Adrenal gland (tissue), 5 donors: ENCODE results near the gene FAM20C.

Experiments used
- POLR2A ChIP-seq, 2 donors: fragments of 450-650 bp; IDR thresholded peaks; one replicate each; pipeline ENCODE4 v1.6.1; 2017; ENCODE audit warnings: antibody characterized with exemption in 2 of 2, mild to moderate bottlenecking in 2 of 2, moderate library complexity in 1 of 2
- TF ChIP-seq, protein P1 (sequence below), 6 experiments: fragments of 450-650 bp in 4 of 6; fragments of 200-600 bp in 2 of 6; sonication (generic) in 1 of 6; IDR thresholded peaks; 1 replicate in 5 of 6; 2 replicates in 1 of 6; pipeline versions ENCODE4 v1.5.1 to v1.8.0; 2016 to 2021; ENCODE audit warnings: antibody characterized with exemption in 6 of 6, mild to moderate bottlenecking in 2 of 6, moderate library complexity in 1 of 6
- donor health status: DM: no; HTN: no; CAD: no.

DNA sequence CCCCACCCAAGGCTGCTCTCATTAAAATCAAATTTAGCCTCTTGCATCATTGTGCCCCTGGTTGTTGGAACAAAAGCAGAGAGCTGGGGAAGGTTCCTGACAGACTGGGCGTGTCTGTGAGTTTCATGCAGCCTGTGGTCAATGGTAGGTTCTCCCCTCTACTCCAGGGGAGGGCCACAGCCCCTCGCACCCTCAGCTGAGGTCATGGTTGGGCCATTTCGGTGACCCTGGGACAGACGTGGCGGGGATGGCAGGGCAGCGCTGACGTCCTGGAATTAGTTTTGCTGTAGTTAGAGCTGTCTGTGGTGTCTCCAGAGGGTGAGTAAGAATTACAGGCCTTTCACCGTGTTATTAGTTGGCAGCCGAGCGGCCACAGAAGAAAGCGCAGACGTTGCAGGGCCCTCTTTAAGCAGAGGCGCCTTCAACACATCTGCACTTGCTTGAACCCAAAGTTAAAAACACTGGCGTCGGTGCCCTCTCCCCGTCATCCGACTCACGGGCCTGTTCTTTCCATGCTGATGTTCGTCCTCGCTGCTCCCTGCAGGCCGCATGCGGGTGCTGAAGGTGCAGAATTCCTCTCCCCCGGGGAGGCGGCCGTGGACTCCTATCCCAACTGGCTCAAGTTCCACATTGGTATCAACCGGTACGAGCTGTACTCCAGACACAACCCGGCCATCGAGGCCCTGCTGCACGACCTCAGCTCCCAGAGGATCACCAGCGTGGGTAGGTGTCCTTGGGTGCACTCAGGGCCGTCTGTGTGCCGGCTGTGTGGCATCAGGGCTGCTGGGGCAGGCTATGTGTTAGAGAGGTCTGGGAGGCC is 2.8 kb downstream of the FAM20C start:
- TF ChIP-seq POLR2A (IDR thresholded peaks at IDR 0.05), result no peak
- TF ChIP-seq, protein P1, sequence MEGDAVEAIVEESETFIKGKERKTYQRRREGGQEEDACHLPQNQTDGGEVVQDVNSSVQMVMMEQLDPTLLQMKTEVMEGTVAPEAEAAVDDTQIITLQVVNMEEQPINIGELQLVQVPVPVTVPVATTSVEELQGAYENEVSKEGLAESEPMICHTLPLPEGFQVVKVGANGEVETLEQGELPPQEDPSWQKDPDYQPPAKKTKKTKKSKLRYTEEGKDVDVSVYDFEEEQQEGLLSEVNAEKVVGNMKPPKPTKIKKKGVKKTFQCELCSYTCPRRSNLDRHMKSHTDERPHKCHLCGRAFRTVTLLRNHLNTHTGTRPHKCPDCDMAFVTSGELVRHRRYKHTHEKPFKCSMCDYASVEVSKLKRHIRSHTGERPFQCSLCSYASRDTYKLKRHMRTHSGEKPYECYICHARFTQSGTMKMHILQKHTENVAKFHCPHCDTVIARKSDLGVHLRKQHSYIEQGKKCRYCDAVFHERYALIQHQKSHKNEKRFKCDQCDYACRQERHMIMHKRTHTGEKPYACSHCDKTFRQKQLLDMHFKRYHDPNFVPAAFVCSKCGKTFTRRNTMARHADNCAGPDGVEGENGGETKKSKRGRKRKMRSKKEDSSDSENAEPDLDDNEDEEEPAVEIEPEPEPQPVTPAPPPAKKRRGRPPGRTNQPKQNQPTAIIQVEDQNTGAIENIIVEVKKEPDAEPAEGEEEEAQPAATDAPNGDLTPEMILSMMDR (IDR thresholded peaks at IDR 0.05), result no peak
